SK-N-SH treated with all-trans-retinoic acid at 6 μM for 48 hours (cell line): ENCODE results near the gene ULK4.

ENCODE experiments used
- ARNTL ChIP-seq: fragments of 450-650 bp; formaldehyde crosslinking; IDR thresholded peaks from 2 replicates; pipeline ENCODE4 v1.5.0; 2020; ENCODE audit warnings: low read depth, mild to moderate bottlenecking, moderate library complexity, borderline replicate concordance
- ESRRG ChIP-seq: fragments of 250-450 bp; sonication (Bioruptor Pico); IDR thresholded peaks from 2 replicates; pipeline ENCODE4 v1.6.1; 2021; ENCODE audit warnings: mild to moderate bottlenecking
- GLIS3 ChIP-seq: fragments of 250-450 bp; sonication (Bioruptor Pico); IDR thresholded peaks from 2 replicates; pipeline ENCODE4 v1.5.0; 2020; ENCODE audit warnings: mild to moderate bottlenecking, moderate library complexity
- ISL1 ChIP-seq: fragments of 250-450 bp; sonication (Bioruptor Pico); IDR thresholded peaks from 2 replicates; pipeline ENCODE4 v2.1.2; 2022; ENCODE audit warnings: mild to moderate bottlenecking, moderate library complexity
- TCF4 ChIP-seq: fragments of 250-450 bp; sonication (Bioruptor Pico); IDR thresholded peaks from 2 replicates; pipeline ENCODE4 v1.8.0; 2021; ENCODE audit warnings: mild to moderate bottlenecking, moderate library complexity, borderline replicate concordance
- ZFP3 ChIP-seq: fragments of 250-450 bp; sonication (Bioruptor Pico); IDR thresholded peaks from 2 replicates; pipeline ENCODE4 v1.5.0; 2020; ENCODE audit warnings: mild to moderate bottlenecking, moderate library complexity
- ZNF70 ChIP-seq: fragments of 450-650 bp; formaldehyde crosslinking; IDR thresholded peaks from 2 replicates; pipeline ENCODE4 v1.5.0; 2020; ENCODE audit warnings: mild to moderate bottlenecking, moderate library complexity
- ZNF8 ChIP-seq: fragments of 450-650 bp; formaldehyde crosslinking; IDR thresholded peaks from 2 replicates; pipeline ENCODE4 v1.5.0; 2020; ENCODE audit warnings: mild to moderate bottlenecking, moderate library complexity
- TF ChIP-seq, protein P1 (sequence below): fragments of 250-450 bp; sonication (Bioruptor Pico); IDR thresholded peaks from 2 replicates; pipeline ENCODE4 v1.5.1; 2020; ENCODE audit warnings: low read depth, mild to moderate bottlenecking, moderate library complexity

DNA sequence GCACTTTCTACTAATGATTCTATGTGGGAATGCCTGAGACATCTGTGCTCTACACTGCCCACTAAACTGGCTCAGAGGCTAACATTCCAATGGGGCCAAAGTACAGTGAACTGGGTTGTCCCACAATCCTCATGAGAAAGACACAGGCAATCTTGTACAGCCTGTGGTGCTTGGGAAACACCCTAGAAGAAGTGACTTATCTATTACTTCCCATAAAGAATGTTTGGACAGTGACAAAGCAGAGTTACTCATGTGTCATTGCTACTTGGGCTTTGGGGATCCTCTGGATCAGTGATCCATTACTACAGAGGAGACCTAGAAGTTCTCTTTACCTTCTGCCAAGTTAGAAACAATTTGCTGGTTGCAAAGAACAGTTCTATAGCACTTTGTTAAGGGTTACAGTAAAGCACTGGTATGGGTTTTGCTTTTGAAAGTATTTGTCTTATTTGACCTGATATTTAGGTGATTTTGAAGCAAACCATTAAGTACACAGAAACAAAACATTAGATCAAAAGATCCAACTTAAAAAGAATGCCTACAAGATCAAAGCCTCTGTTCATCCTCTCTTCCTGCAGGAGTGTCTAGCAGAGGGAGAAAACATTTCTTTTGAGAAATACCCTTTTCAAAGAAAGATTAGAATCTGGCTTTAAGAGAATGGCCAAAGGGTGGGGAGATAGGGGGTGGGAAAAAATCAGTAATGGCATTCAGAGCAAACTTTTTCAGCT is 686.8 kb downstream of the ULK4 start:
- TF ChIP-seq ARNTL, result no peak
- TF ChIP-seq ZNF8 (CRISPR knock-in tag), result no peak
- no peak for TF ChIP-seq TCF4 (CRISPR knock-in tag)
- TF ChIP-seq ZNF70, result no peak
- TF ChIP-seq, protein P1, sequence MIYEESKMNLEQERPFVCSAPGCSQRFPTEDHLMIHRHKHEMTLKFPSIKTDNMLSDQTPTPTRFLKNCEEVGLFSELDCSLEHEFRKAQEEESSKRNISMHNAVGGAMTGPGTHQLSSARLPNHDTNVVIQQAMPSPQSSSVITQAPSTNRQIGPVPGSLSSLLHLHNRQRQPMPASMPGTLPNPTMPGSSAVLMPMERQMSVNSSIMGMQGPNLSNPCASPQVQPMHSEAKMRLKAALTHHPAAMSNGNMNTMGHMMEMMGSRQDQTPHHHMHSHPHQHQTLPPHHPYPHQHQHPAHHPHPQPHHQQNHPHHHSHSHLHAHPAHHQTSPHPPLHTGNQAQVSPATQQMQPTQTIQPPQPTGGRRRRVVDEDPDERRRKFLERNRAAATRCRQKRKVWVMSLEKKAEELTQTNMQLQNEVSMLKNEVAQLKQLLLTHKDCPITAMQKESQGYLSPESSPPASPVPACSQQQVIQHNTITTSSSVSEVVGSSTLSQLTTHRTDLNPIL (CRISPR knock-in tag), result no peak
- no peak for TF ChIP-seq ESRRG (CRISPR knock-in tag)
- no peak for TF ChIP-seq ISL1 (CRISPR knock-in tag)
- no peak for TF ChIP-seq ZFP3 (CRISPR knock-in tag)
- no peak for TF ChIP-seq GLIS3 (CRISPR knock-in tag)
